Heart left ventricle (tissue), 16 donors: ENCODE results near the gene NCR3LG1. TPM values are rescaled to one million over a fixed set of nuclear protein-coding genes. Genes with fewer than 3 reads are reported as not detected.

Experiments used
- ATAC-seq, 4 donors: fragments of 200-7000 bp; cut with Tn5 transposase; one replicate each; pipeline ENCODE4 v1.9.1; 2020 to 2022; ENCODE audit warnings: moderate library complexity in 4 of 4, mild to moderate bottlenecking in 3 of 4, moderate number of reproducible peaks in 1 of 4
- DNase-seq, 5 donors: peaks; one replicate each; pipeline ENCODE4 v3.0.0-alpha.2; 2020
- H3K27ac ChIP-seq, 12 donors: fragments of 200-600 bp; sonication (generic) in 4 of 12; one replicate each; pipeline versions ENCODE4 v1.5.0 to v1.8.0; 2016 to 2022; ENCODE audit warnings: mild to moderate bottlenecking in 2 of 12
- H3K27me3 ChIP-seq, 9 donors: fragments of 200-600 bp; sonication (generic) in 2 of 9; one replicate each; pipeline versions ENCODE4 v1.5.1 to v1.8.0; 2016 to 2022; ENCODE audit warnings: mild to moderate bottlenecking in 3 of 9
- H3K36me3 ChIP-seq, 9 donors: fragments of 200-600 bp; sonication (generic) in 2 of 9; one replicate each; pipeline versions ENCODE4 v1.5.0 to v1.8.0; 2018 to 2022; ENCODE audit warnings: mild to moderate bottlenecking in 2 of 9
- H3K4me1 ChIP-seq, 12 donors: fragments of 200-600 bp; sonication (generic) in 4 of 12; one replicate each; pipeline versions ENCODE4 v1.5.0 to v1.8.0; 2016 to 2022; ENCODE audit warnings: mild to moderate bottlenecking in 3 of 12
- H3K4me3 ChIP-seq, 12 donors: fragments of 200-600 bp; sonication (generic) in 4 of 12; one replicate each; pipeline versions ENCODE4 v1.5.0 to v1.8.0; 2017 to 2022; ENCODE audit warnings: mild to moderate bottlenecking in 9 of 12, moderate library complexity in 4 of 12
- H3K9me3 ChIP-seq, 12 donors: fragments of 200-600 bp; sonication (generic) in 4 of 12; one replicate each; pipeline versions ENCODE4 v1.5.0 to v1.8.0; 2016 to 2022; ENCODE audit warnings: mild to moderate bottlenecking in 1 of 12
- CTCF ChIP-seq, 12 donors: fragments of 200-600 bp; sonication (generic) in 4 of 12; IDR thresholded peaks; one replicate each; pipeline versions ENCODE4 v1.5.0 to v1.8.0; 2018 to 2022; ENCODE audit warnings: antibody characterized with exemption in 12 of 12, mild to moderate bottlenecking in 5 of 12
- POLR2A ChIP-seq, 2 donors: fragments of 450-650 bp; IDR thresholded peaks; one replicate each; pipeline ENCODE4 v1.6.1; 2017; ENCODE audit warnings: antibody characterized with exemption in 2 of 2, mild to moderate bottlenecking in 2 of 2, moderate library complexity in 2 of 2
- WGBS, 4 donors: extraction: QIAGEN DNeasy Blood & Tissue Kit in 2 of 4; methylation state at CpG; one replicate each; pipeline versions ENCODE4 v1.1.5 to v1.1.7; 2013 to 2018; 5-methylcytosine and 5-hydroxymethylcytosine counted together
- intact Hi-C, 10 donors: fragments of 100-400 bp; cut with DNase I; formaldehyde crosslinking; loops; one replicate each; pipeline versions ENCODE4 v1.11.1 to v1.14.2; 2022
- polyA plus RNA-seq, 2 donors: library from polyadenylated mRNA; stranded (reverse); fragments of 200-250 nt; gene quantifications; one replicate each; pipeline ENCODE4 v1.2.3, GENCODE V29; 2013
- total RNA-seq, 9 donors: library from RNA; depleted of rRNA in 2 of 9; stranded (reverse); fragments of >200 nt in 2 of 9; fragmentation: NEBNext Ultra II Directional in 3 of 9; extraction: Animal tissue kit (Norgen Biotek cat#: 25700) in 3 of 9; gene quantifications; one replicate each; pipeline versions ENCODE4 v1.1.0 to v1.2.4, GENCODE V29; 2016 to 2023
- donor health status: ischemic (EF 13 %, LVEDD 7.1; RV severe dilation, severe dysfunction).
- donor health status: healthy with polysubstance abuse.
- donor health status: DM: no; HTN: yes; CAD: no.
- donor health status: DM: no; HTN: no; CAD: no.
- donor health status: ischemic (EF 25% LVEDD 6.9; RV normal size, moderate dysfunction).
- donor health status: ischemic (EF 25% LVEDD 5.7; RV mildly dilated, moderate dysfunction).
- donor health status: healthy.
- donor health status: DM: yes; HTN: yes; CAD: no.
- donor health status: ischemic (EF 35%, LVEDD 5.7; RV mildly dilated, moderate dysfunction).
- donor health status: nonischemic (EF 11% LVEDD 7.7; RV severe dilation, severe dysfunction).
- donor health status: DM: yes; HTN: yes; CAD: no.
- donor health status: PGD.
- donor health status: ischemic (EF 29% LVEDD 5.4; RV normal size, mild dysfunction).
- donor health status: nonischemic (EF 23%, LVEDD 6.1; RV moderate dilation, normal function).

The NCR3LG1 gene
- total and polyA plus RNA-seq, 11 donors = 0.27 to 4.0 (median 1.4) TPM

GRCh38 chr11:17397311-17398002 lies 45.9 kb downstream of the NCR3LG1 start:
- TF ChIP-seq POLR2A (IDR thresholded peaks at IDR 0.05) (no peak), CTCF (IDR thresholded peaks at IDR 0.05) (no peak)
- Histone ChIP-seq H3K9me3 (no peaks in the 10 kb centered on the region), H3K4me1 (peaks cover 0 to 6% (median 0%) of the 10 kb centered on the region in 12 donors), H3K27ac (no peak overlapping the region), H3K4me3 (no peak overlapping the region), H3K36me3 (no peaks in the 10 kb centered on the region), H3K27me3 (no peaks in the 10 kb centered on the region)
- intact Hi-C loops = no loop called here
- 91 to 97% (median 94%) methylated on average over 9 to 14 of the region's 14 CpGs for WGBS, 4 donors
- DNase-seq (no peak), ATAC-seq (no peak)

GRCh38 chr11:17399236-17399635 lies 47.6 kb downstream of the NCR3LG1 start:
- Histone ChIP-seq H3K36me3 (no peaks in the 10 kb centered on the region), H3K4me3 (no peak overlapping the region), H3K27me3 (no peaks in the 10 kb centered on the region), H3K9me3 (no peaks in the 10 kb centered on the region), H3K27ac (no peak overlapping the region), H3K4me1 (peaks cover 0 to 6% (median 0%) of the 10 kb centered on the region in 12 donors)
- ATAC-seq = no peak
- no peak for DNase-seq
- intact Hi-C loops = no loop called here
- TF ChIP-seq POLR2A (IDR thresholded peaks at IDR 0.05) (no peak), CTCF (IDR thresholded peaks at IDR 0.05) (no peak)

- Histone ChIP-seq H3K4me1 (peaks cover 0 to 9% (median 4%) of the 10 kb centered on the region in 12 donors), H3K36me3 (no peaks in the 10 kb centered on the region), H3K27me3 (no peaks in the 10 kb centered on the region), H3K4me3 (no peak overlapping the region), H3K27ac (no peak overlapping the region), H3K9me3 (no peaks in the 10 kb centered on the region)
- no peak for TF ChIP-seq CTCF (IDR thresholded peaks at IDR 0.05)
- TF ChIP-seq POLR2A (IDR thresholded peaks at IDR 0.05) = no peak
- 87 to 91% (median 89%) methylated on average over 19 of the region's 19 CpGs for WGBS, 4 donors
- ATAC-seq (no peak), DNase-seq (no peak)
- intact Hi-C loops = no loop called here
Observed at GRCh38 chr11:17400048-17400775, 48.6 kb downstream of the NCR3LG1 start.

GRCh38 chr11:17401316-17401715 lies 49.7 kb downstream of the NCR3LG1 start:
- intact Hi-C loops = no loop called here
- ATAC-seq = no peak
- Histone ChIP-seq H3K36me3 (no peaks in the 10 kb centered on the region), H3K9me3 (no peaks in the 10 kb centered on the region), H3K4me3 (no peak overlapping the region), H3K27ac (no peak overlapping the region), H3K27me3 (no peaks in the 10 kb centered on the region), H3K4me1 (peaks cover 0 to 20% (median 14%) of the 10 kb centered on the region in 12 donors)
- 60 to 83% (median 74%) methylated on average over 2 of the region's 2 CpGs for WGBS, 4 donors
- no peak for TF ChIP-seq POLR2A (IDR thresholded peaks at IDR 0.05)
- TF ChIP-seq CTCF (IDR thresholded peaks at IDR 0.05) = no peak
- no peak for DNase-seq
